GM19467 (cell line): ENCODE measurements around the gene SYTL3.

Experiments
- ATAC-seq: cut with Tn5 transposase; IDR thresholded peaks from one replicate; pipeline ENCODE4 v1.9.1; 2021; ENCODE audit warnings: mild to moderate bottlenecking, moderate library complexity; ENCODE audit not compliant: unreplicated experiment

The SYTL3 gene

DNA sequence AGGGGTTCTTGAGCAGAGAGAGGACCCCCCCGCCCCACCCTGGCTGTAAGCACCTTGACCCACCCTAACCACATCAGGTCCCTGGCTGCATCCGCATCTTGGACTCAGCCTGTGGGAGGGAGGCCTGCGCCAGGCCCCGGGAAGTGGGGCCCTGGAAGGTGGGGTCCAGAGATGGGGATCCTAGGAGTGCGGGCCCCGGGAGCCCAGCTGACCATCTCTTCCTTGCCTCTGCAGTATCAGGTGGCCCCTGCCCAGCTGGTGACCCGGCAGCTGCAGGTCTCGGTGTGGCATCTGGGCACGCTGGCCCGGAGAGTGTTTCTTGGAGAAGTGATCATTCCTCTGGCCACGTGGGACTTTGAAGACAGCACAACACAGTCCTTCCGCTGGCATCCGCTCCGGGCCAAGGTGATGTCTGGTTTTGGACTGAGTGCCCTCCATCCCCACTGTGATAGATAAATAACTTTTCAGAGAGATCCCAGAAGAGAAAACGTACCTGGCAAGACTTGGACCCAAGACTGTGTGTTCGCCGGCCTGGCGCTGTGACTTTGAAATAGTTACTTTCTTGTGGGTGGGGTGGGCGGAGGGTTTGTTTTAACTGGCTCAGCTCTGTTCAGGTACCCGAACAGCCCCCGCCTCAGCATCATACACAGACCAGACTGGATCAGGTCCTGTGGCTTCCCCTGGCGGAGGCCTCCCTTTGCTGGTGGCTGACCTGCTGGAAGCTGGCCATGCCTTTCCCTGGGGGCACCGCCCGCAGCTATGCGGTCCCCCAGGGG is 107.3 kb downstream of the SYTL3 start:
- no peak for ATAC-seq

- ATAC-seq = no peak
These were observed 107.9 kb downstream of the SYTL3 start for GRCh38 chr6:158757753-158758090.

DNA sequence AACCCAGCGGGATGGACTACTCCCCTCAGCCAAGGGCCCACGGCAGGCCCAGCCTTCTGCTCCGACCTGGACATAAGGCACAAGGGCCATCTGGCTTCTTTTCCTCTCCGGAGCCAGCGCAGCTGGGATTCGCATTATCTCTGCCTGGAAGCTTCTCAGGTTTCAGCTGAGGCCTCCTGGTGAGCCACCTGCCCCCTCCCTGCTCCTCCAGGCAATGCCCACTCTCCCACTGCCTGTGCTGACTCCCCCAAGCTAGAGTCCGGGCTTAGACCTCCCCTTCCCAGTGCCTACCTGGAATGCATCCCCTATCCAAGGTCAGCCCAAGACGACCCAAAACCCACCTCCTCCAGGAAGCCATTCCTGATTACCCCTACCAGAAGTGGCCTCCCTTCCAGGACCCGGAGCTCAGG is 108.6 kb downstream of the SYTL3 start:
- ATAC-seq = no peak

DNA sequence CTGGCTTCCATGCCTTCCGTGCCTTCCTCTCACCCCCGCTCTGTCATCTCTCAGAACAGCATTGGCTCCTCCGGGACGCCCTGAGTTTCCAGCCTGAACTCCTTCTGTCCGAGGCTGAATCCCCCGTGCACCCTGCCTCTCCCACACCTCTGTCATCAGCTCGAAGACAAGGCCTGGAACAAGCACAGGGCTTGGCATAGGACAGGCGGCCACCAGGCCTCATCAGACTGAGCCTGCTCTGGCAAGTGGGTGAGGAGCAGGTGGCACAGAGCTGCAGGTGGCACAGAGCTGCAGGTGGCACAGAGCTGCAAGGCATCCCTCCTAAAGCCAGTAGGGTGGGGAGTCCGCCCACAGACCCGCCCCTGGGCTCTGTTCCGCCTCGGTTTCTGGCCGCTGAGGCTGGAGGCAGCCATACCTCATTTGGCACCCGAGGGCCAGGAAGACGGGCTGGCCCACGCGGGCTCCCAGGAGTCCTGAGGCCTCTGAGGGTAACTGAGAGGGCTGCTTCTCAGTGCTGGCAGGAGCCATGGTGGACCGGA is 109.2 kb downstream of the SYTL3 start:
- ATAC-seq = no peak

GRCh38 chr6:158759966-158760617 is 110.2 kb downstream of the SYTL3 start:
- no peak for ATAC-seq

GRCh38 chr6:158760618-158761250 is 110.9 kb downstream of the SYTL3 start:
- ATAC-seq = no peak

- no peak for ATAC-seq
These were observed 111.9 kb downstream of the SYTL3 start for GRCh38 chr6:158761746-158762145.

DNA sequence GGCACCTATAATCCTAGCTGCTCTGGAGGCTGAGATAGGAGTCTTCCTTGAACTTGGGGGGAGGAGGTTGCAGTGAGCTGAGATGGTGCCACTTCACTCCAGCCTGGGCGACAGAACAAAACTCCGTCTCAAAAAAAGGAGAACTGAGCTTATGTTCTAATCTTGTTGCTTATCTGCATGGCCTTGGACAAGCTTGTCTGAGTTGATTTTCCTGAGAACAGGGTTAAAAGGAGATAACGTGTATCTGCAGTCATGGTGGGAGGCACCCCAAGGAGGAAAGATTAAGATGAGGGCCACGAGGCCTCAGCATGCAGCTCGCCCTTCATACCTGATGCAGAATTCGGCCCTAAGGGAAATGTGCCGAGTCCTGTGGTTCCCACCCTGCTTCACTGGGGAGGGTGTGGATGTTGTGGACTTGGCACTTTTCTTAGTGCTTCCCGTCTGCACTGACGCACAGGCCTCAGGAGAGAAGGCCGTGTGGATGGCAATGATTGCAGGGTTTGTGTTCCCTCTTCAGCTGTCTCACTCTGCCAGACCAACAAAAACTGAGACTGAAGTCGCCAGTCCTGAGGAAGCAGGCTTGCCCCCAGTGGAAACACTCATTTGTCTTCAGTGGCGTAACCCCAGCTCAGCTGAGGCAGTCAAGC is 113.1 kb downstream of the SYTL3 start:
- no peak for ATAC-seq

- no peak for ATAC-seq
These were observed 113.8 kb downstream of the SYTL3 start for GRCh38 chr6:158763434-158764182.

DNA sequence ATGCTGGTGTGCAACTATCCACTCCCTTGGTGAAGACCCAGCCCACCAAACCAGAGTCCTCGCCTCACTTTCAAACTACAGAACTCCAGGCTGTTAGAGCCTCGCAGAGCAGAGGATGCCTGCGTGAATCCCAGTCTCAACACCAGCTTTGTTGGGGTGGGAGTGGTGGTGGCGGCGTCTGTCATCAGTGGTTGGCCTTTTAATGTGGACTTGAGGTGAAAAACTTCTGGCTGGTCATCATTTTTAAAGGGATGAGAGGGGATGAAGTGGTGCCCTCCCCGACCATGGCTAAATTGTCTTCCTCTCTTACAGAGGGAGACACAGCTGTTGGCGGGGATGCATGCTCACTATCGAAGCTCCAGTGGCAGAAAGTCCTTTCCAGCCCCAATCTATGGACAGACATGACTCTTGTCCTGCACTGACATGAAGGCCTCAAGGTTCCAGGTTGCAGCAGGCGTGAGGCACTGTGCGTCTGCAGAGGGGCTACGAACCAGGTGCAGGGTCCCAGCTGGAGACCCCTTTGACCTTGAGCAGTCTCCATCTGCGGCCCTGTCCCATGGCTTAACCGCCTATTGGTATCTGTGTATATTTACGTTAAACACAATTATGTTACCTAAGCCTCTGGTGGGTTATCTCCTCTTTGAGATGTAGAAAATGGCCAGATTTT is 114.5 kb downstream of the SYTL3 start:
- no peak for ATAC-seq

GRCh38 chr6:158764926-158765325 is 115.1 kb downstream of the SYTL3 start:
- no peak for ATAC-seq

DNA sequence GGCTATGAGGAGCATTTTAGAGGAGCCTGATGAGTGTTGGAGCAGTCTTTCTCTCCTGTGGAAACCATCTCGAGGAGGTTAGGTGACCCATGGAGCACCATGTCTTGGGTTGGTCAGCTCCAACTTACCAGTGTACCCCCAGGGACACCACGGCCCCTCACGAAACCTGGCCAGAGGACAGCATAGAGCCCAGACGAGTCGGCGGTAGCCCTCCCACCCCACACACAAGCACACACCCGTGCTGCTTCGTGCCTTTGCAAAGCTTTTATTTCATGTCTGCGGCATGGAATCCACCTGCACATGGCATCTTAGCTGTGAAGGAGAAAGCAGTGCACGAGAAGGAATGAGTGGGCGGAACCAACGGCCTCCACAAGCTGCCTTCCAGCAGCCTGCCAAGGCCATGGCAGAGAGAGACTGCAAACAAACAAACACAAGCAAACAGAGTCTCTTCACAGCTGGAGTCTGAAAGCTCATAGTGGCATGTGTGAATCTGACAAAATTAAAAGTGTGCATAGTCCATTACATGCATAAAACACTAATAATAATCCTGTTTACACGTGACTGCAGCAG is 115.7 kb downstream of the SYTL3 start:
- ATAC-seq = no peak

- ATAC-seq = no peak
These were observed 117.0 kb downstream of the SYTL3 start for GRCh38 chr6:158766621-158767455.

GRCh38 chr6:158767709-158768108 is 117.9 kb downstream of the SYTL3 start:
- ATAC-seq = no peak

GRCh38 chr6:158768436-158768835 is 118.6 kb downstream of the SYTL3 start:
- no peak for ATAC-seq

DNA sequence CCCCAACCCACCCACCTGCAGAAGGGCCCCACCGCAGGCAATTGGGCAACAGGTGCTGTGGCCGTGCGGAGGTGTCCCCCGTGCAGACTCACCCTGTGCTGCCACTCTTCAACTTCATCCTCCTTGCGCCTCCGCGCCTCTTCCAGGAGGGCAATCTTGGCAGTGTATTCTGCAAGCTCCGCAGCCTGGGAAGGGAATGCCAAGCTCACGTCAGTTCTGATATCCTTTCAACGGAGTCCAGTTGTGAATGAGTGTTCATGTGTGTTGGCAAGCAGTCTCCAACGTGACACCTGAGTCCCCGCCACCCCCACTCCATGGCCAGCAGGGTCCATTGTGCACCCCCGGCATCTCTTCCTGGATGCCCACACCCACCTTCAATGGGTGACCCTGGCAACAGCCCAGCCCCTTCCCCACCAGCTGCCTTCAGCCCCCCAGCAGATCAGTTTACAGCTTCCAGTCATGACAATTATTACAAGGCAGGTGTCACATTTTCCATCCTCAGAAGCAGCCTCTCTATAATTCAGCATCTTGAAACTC is 119.4 kb downstream of the SYTL3 start:
- no peak for ATAC-seq

- no peak for ATAC-seq
These were observed 120.0 kb downstream of the SYTL3 start for GRCh38 chr6:158769771-158770432.
